Vagina (tissue), 2 donors: ENCODE data around the gene ACOT6. TPM values are rescaled to one million over a fixed set of nuclear protein-coding genes. Genes with fewer than 3 reads are reported as not detected.
"Not testable (repeated sequence)": the region's sequence is repeated elsewhere in the genome, so short reads cannot be mapped to it uniquely, and the experiment has no call there.

Source experiments
- DNase-seq, 2 donors: peaks; one replicate each; pipeline ENCODE4 v3.0.0-alpha.2; 2017; ENCODE audit errors: extremely low spot score in 2 of 2
- H3K27ac ChIP-seq: fragments of 200-600 bp; sonication (generic); one replicate; pipeline ENCODE4 v1.5.1; 2019
- H3K27me3 ChIP-seq: fragments of 200-600 bp; sonication (generic); one replicate; pipeline ENCODE4 v1.5.1; 2019
- H3K36me3 ChIP-seq, 2 donors: fragments of 200-600 bp; sonication (generic); one replicate each; pipeline ENCODE4 v1.5.1; 2017 to 2019
- H3K4me1 ChIP-seq: fragments of 200-600 bp; sonication (generic); one replicate; pipeline ENCODE4 v1.5.1; 2019
- H3K4me3 ChIP-seq, 2 donors: fragments of 200-600 bp; sonication (generic); 1 replicate in 1 of 2; 2 replicates in 1 of 2; pipeline ENCODE4 v1.5.1; 2016 to 2019
- H3K9me3 ChIP-seq: fragments of 200-600 bp; sonication (generic); one replicate; pipeline ENCODE4 v1.5.1; 2019
- POLR2A ChIP-seq, 2 donors: fragments of 450-650 bp; IDR thresholded peaks; one replicate each; pipeline ENCODE4 v1.6.1; 2017; ENCODE audit warnings: antibody characterized with exemption in 2 of 2, mild to moderate bottlenecking in 2 of 2, moderate library complexity in 2 of 2
- POLR2AphosphoS5 ChIP-seq, 2 donors: sonication (generic); formaldehyde crosslinking; IDR thresholded peaks; one replicate each; pipeline ENCODE4 v1.9.0; 2017; ENCODE audit warnings: antibody characterized with exemption in 2 of 2, mild to moderate bottlenecking in 2 of 2, low read depth in 1 of 2; ENCODE audit not compliant: insufficient read depth in 1 of 2
- intact Hi-C: fragments of 100-400 bp; cut with DNase I; formaldehyde crosslinking; loops from one replicate; pipeline ENCODE4 v1.15.1; 2023
- total RNA-seq: library from RNA; depleted of rRNA; stranded (reverse); fragments of >200 nt; gene quantifications from one replicate; pipeline ENCODE4 v1.2.3, GENCODE V29; 2016
- TF ChIP-seq, protein P1 (sequence below), 3 experiments: fragments of 450-650 bp in 2 of 3; fragments of 200-600 bp in 1 of 3; sonication (generic) in 1 of 3; IDR thresholded peaks; one replicate each; pipeline ENCODE4 v1.5.1; 2017 to 2019; ENCODE audit warnings: antibody characterized with exemption in 3 of 3, mild to moderate bottlenecking in 2 of 3, moderate library complexity in 2 of 3

The ACOT6 gene
- total RNA-seq, 1 donor from 2014 or later, result not detected

- H3K4me3 ChIP-seq, result peak overlapping the region; percentile 53 to 55
- no peaks in the 10 kb centered on the region for H3K36me3 ChIP-seq
- no peaks in the 10 kb centered on the region for H3K27me3 ChIP-seq
- no peak for DNase-seq
- H3K9me3 ChIP-seq, result no peaks in the 10 kb centered on the region
- peak overlapping the region; percentile 34 for H3K27ac ChIP-seq
- TF ChIP-seq POLR2A (IDR thresholded peaks at IDR 0.05) (no peak), POLR2AphosphoS5 (IDR thresholded peaks at IDR 0.05; ENCODE audit: insufficient read depth in 1 of 2, low read depth in 1 of 2) (peak in 1 of 2 donors; percentile 36)
- peaks cover 10% of the 10 kb centered on the region for H3K4me1 ChIP-seq
- intact Hi-C loops, result no loop called here
Observed at GRCh38 chr14:73634011-73634833, 21.9 kb downstream of the ACOT6 start.

- H3K9me3 ChIP-seq, H3K27me3 ChIP-seq, H3K4me1 ChIP-seq, H3K27ac ChIP-seq, H3K36me3 ChIP-seq, DNase-seq, H3K4me3 ChIP-seq, intact Hi-C loops: not testable (repeated sequence)
Observed at GRCh38 chr14:73636355-73636754, 24.0 kb downstream of the ACOT6 start.

DNA sequence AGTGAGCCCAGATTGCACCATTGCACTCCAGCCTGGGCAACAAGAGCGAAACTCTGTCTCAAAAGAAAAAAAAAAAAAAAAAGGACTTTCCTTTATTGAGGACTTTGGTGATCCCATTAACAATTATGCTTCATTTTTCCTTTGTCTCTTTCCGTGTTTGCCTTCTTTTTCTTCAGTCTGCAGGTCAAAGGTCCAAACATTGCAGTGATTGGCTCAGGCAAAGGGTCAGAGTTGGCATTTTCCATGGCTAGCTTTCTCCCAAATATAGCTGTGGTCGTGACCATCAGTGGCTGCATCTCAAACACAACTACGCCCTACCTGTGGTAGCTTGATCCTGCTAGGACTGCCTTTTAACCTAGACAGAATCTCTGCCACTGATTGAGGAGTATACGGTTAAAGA is 25.5 kb downstream of the ACOT6 start:
- TF ChIP-seq, protein P1, sequence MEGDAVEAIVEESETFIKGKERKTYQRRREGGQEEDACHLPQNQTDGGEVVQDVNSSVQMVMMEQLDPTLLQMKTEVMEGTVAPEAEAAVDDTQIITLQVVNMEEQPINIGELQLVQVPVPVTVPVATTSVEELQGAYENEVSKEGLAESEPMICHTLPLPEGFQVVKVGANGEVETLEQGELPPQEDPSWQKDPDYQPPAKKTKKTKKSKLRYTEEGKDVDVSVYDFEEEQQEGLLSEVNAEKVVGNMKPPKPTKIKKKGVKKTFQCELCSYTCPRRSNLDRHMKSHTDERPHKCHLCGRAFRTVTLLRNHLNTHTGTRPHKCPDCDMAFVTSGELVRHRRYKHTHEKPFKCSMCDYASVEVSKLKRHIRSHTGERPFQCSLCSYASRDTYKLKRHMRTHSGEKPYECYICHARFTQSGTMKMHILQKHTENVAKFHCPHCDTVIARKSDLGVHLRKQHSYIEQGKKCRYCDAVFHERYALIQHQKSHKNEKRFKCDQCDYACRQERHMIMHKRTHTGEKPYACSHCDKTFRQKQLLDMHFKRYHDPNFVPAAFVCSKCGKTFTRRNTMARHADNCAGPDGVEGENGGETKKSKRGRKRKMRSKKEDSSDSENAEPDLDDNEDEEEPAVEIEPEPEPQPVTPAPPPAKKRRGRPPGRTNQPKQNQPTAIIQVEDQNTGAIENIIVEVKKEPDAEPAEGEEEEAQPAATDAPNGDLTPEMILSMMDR (IDR thresholded peaks at IDR 0.05), result no peak
- TF ChIP-seq POLR2A (IDR thresholded peaks at IDR 0.05), result no peak
- TF ChIP-seq POLR2AphosphoS5 (IDR thresholded peaks at IDR 0.05; ENCODE audit: insufficient read depth in 1 of 2, low read depth in 1 of 2), result no peak
- no peaks in the 10 kb centered on the region for H3K9me3 ChIP-seq
- H3K27me3 ChIP-seq, result no peaks in the 10 kb centered on the region
- H3K4me1 ChIP-seq, result peaks cover 10% of the 10 kb centered on the region
- intact Hi-C loops, result no loop called here
- no peaks in the 10 kb centered on the region for H3K36me3 ChIP-seq
- no peak overlapping the region for H3K27ac ChIP-seq
- no peak overlapping the region for H3K4me3 ChIP-seq
- no peak for DNase-seq

DNA sequence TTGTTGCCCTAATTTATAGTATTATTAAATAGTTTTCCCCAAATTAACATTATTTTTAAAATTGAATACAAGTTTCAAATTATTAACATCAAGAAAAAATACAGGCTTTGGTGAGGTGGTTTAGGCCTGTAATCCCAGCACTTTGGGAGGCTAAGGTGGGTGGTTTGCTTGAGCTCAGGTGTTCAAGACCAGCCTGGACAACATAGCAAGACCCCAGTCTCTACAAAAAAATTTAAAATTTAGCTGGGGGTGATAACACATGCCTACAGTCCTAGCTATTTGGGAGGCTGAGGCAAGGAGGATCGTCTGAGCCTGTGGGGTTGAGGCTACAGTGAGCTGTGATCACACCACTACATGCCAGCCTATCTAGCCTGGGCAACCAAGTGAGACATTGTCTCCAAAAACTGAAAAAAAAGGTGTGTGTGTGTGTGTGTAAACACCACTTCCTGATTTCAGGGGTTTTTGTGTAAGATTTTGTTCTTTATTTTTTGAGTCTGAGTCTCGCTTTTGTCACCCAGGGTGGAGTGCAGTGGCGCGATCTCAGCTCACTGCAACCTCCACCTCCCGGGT is 28.6 kb downstream of the ACOT6 start:
- intact Hi-C loops, result loop anchor here (10.0 kb wide), 1 partner anchor 74 kb away; the partner anchor contains the start of gene PNMA1
- TF ChIP-seq, protein P1 (IDR thresholded peaks at IDR 0.05), result no peak
- TF ChIP-seq POLR2AphosphoS5 (IDR thresholded peaks at IDR 0.05; ENCODE audit: insufficient read depth in 1 of 2, low read depth in 1 of 2), result no peak
- no peak for TF ChIP-seq POLR2A (IDR thresholded peaks at IDR 0.05)
- H3K27me3 ChIP-seq, result no peaks in the 10 kb centered on the region
- no peak overlapping the region for H3K27ac ChIP-seq
- H3K36me3 ChIP-seq, result no peaks in the 10 kb centered on the region
- no peak for DNase-seq
- no peaks in the 10 kb centered on the region for H3K9me3 ChIP-seq
- H3K4me3 ChIP-seq, result no peak overlapping the region
- peaks cover 15% of the 10 kb centered on the region for H3K4me1 ChIP-seq

DNA sequence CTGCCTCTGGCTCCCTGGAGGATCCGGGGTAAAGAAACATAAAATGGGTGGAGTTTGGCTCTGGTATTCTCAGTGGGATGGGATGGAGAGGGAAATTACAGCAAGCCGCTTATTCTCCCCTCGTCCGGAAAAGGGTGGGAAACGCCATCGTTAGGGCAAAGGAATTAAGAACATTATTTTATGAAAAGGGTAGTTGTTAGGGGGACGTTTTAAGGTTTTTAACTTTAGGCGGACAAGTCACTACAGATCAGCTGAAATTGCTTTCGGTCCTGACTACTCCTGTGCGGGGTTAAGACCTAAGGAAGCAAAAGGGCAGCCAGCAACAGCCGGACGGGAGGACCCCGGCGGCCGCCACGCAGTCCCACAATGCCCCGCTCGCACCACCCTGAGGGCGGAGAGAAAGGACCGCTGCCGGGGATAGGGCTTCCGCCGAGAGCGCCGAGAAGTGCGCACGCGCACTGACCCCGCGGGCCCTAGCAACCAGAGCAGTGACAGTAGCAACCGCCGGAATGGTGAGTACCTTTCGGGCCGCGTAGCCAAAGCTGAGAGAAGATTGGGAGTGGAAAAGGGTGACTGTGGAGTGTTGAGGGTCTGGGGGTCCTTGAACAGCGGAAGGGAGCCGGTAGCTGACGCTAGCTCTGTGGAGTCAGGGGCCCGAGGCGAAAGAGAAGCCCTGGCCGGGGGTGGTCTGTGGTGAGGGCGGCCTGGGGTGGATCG is 32.4 kb downstream of the ACOT6 start, which contains the start of gene DNAL1:
Gene DNAL1, plus strand, starts transcription at position 456 of the 717 bp plus-strand sequence. Its CDS starts 54 bp downstream, at position 510.
- TF ChIP-seq, protein P1 (IDR thresholded peaks at IDR 0.05), result no peak
- peak; percentile 89 to 92 for TF ChIP-seq POLR2AphosphoS5 (IDR thresholded peaks at IDR 0.05; ENCODE audit: insufficient read depth in 1 of 2, low read depth in 1 of 2)
- peak in 1 of 2 donors; percentile 31 for TF ChIP-seq POLR2A (IDR thresholded peaks at IDR 0.05)
- peak within 1 kb of the TSS; percentile 76 to 86 for H3K4me3 ChIP-seq
- peaks cover 20% of the 10 kb centered on the region for H3K4me1 ChIP-seq
- intact Hi-C loops, result loop anchor here (10.0 kb wide), 1 partner anchor 70 kb away; the partner anchor contains the start of gene PNMA1
- H3K27ac ChIP-seq, result peak within 1 kb of the TSS; percentile 80
- H3K9me3 ChIP-seq, result no peaks in the 10 kb centered on the region
- no peaks in the 10 kb centered on the region for H3K36me3 ChIP-seq
- H3K27me3 ChIP-seq, result no peaks in the 10 kb centered on the region
- DNase-seq, result no peak
